Testis (tissue), 3 donors: ENCODE measurements around the gene BHLHE40. TPM values are rescaled to one million over a fixed set of nuclear protein-coding genes. Genes with fewer than 3 reads are reported as not detected.

Experiments
- DNase-seq: peaks from one replicate; pipeline ENCODE4 v3.0.0-alpha.2; 2019
- H3K27ac ChIP-seq, 2 donors: fragments of 200-600 bp; sonication (generic); one replicate each; pipeline ENCODE4 v1.5.1; 2019
- H3K27me3 ChIP-seq: fragments of 200-600 bp; sonication (generic); one replicate; pipeline ENCODE4 v1.5.1; 2019
- H3K36me3 ChIP-seq: fragments of 200-600 bp; sonication (generic); one replicate; pipeline ENCODE4 v1.5.1; 2017; ENCODE audit warnings: low read depth; ENCODE audit errors: missing control alignments
- H3K4me1 ChIP-seq: fragments of 200-600 bp; sonication (generic); one replicate; pipeline ENCODE4 v1.5.1; 2019
- H3K4me3 ChIP-seq, 2 donors: fragments of 200-600 bp; sonication (generic); one replicate each; pipeline ENCODE4 v1.5.1; 2017 to 2019
- H3K9me3 ChIP-seq: fragments of 200-600 bp; sonication (generic); one replicate; pipeline ENCODE4 v1.5.1; 2017
- POLR2A ChIP-seq: fragments of 450-650 bp; IDR thresholded peaks from one replicate; pipeline ENCODE4 v1.6.1; 2017; ENCODE audit warnings: antibody characterized with exemption, mild to moderate bottlenecking, moderate library complexity
- whole genome bisulfite sequencing, 2 donors: methylation state at CpG; one replicate each; pipeline ENCODE4 v1.1.5; 2018; 5-methylcytosine and 5-hydroxymethylcytosine counted together
- intact Hi-C: fragments of 100-400 bp; cut with DNase I; formaldehyde crosslinking; loops from one replicate; pipeline ENCODE4 v1.15.1; 2023; ENCODE audit warnings: low total_unique reads
- polyA plus RNA-seq: library from polyadenylated mRNA; stranded (reverse); fragments of 350-450 nt; fragmentation: Illumina TruSeq; extraction: RNeasy Lipid Tissue Mini Kit (QIAGEN cat#74804); gene quantifications from one replicate; pipeline ENCODE4 v1.2.3, GENCODE V29; 2014; ENCODE audit warnings: low read depth, low replicate concordance; ENCODE audit not compliant: insufficient read depth
- total RNA-seq, 2 donors: library from RNA; depleted of rRNA; stranded (reverse); fragments of >200 nt; gene quantifications; one replicate each; pipeline ENCODE4 v1.2.3, GENCODE V29; 2016
- TF ChIP-seq, protein P1 (sequence below), 3 experiments: fragments of 450-650 bp in 2 of 3; fragments of 200-600 bp in 1 of 3; sonication (generic) in 1 of 3; IDR thresholded peaks; one replicate each; pipeline ENCODE4 v1.5.1; 2016 to 2019; ENCODE audit warnings: antibody characterized with exemption in 3 of 3, mild to moderate bottlenecking in 2 of 3, moderate library complexity in 1 of 3

BHLHE40 gene
- total and polyA plus RNA-seq, 3 donors from 2014 or later = 26.2 to 40.6 (median 28.7) TPM

DNA sequence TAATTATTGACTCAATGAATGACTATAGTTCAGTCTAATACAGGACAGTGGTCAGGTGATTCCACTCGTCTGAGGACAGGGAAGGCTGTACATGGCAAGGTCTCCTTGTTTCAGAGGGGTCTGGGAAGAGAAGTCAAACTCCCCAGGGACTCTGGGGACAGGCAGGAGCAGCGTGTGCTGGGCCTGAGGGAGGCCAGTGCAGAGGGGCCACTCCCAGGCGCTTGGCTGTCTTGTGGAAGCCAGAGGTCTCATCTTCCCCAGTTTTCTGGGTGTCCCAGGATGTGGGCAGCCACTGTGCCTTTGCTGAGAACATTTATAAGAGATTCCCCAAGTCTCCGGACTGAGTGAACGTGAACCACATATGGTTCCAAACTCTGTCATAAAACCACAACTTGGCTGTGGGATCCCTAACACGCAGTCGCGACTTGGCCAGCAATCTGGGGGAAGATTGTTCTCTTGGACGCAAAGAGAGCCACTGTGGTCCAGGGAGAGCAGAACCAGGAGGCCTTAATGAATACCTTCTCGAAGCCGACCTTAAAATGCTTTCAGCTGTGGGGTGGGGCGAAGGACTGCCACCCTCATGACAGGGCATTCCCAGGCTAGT lies 30.4 kb downstream of the BHLHE40 start:
- Histone ChIP-seq H3K27ac (no peak overlapping the region), H3K4me3 (no peak overlapping the region), H3K4me1 (peaks cover 2% of the 10 kb centered on the region), H3K27me3 (no peaks in the 10 kb centered on the region), H3K9me3 (no peaks in the 10 kb centered on the region), H3K36me3 (no peaks in the 10 kb centered on the region)
- intact Hi-C loops = no loop called here
- DNase-seq = no peak
- TF ChIP-seq, protein P1, sequence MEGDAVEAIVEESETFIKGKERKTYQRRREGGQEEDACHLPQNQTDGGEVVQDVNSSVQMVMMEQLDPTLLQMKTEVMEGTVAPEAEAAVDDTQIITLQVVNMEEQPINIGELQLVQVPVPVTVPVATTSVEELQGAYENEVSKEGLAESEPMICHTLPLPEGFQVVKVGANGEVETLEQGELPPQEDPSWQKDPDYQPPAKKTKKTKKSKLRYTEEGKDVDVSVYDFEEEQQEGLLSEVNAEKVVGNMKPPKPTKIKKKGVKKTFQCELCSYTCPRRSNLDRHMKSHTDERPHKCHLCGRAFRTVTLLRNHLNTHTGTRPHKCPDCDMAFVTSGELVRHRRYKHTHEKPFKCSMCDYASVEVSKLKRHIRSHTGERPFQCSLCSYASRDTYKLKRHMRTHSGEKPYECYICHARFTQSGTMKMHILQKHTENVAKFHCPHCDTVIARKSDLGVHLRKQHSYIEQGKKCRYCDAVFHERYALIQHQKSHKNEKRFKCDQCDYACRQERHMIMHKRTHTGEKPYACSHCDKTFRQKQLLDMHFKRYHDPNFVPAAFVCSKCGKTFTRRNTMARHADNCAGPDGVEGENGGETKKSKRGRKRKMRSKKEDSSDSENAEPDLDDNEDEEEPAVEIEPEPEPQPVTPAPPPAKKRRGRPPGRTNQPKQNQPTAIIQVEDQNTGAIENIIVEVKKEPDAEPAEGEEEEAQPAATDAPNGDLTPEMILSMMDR (IDR thresholded peaks at IDR 0.05) = no peak
- no peak for TF ChIP-seq POLR2A
- WGBS, 2 donors = 64 to 73% methylated on average over 12 of the region's 12 CpGs

DNA sequence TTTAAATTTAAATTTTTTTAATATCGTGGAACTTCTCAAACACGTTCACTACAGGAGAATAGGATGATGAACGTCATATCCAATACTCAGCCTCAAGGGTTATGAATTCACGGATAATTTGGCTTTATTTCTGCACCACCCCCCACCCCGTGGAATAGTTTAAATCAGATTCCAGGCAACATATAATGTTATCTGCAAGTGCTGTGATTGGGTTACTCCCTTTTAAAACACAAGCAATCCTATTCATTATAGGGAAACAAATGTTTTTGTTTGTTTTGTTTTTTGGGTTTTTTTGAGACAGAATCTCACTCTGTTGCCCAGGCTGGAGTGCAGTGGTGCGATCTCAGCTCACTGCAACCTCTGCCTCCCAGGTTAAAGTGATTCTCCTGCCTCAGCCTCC lies 30.9 kb downstream of the BHLHE40 start:
- WGBS, 2 donors = 86% methylated on average over 6 of the region's 6 CpGs
- Histone ChIP-seq H3K9me3 (no peaks in the 10 kb centered on the region), H3K4me3 (no peak overlapping the region), H3K4me1 (peaks cover 2% of the 10 kb centered on the region), H3K27ac (no peak overlapping the region), H3K27me3 (no peaks in the 10 kb centered on the region), H3K36me3 (no peaks in the 10 kb centered on the region)
- intact Hi-C loops = no loop called here
- DNase-seq = no peak
- TF ChIP-seq, protein P1 (IDR thresholded peaks at IDR 0.05) = no peak
- no peak for TF ChIP-seq POLR2A

DNA sequence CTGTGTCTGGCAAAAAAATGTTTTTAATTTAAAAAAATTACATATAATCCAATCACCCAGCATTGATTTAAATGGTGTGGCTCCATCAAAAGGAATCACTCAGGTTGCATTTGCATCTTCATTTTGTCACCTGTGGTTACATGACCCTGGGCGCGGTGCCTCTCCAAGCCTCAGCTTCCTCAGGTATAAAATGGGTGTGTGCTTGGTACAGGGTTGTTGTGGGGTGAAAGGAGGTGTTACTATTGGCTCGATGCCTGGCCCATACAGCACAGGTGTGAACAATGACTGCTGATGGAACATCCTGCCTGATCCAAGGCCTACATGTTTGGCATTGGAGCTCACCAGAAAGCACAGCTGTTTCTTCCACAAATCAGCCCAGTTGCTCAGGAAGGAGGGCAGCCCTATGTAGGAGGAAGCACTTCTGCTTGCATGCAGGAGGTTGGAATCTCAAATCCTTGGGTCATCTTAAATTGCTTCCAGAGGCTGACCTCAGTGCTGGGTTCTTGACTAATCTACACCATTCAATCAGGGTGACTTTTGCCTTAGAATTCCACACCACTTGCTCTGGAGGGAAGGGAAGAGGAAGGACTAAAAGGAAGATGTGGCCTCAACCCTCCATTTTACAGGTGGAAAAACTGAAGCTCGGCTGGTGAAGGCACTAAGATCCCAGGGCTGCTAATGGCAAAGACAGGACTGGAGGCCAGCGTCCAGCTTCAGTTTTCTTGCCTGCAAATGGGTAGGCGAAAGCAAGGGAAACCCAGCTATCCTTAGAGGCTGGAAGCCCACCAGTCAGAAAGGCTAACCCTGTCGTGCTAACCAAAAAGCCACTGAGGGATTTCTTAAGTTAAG lies 31.7 kb downstream of the BHLHE40 start:
- Histone ChIP-seq H3K9me3 (no peaks in the 10 kb centered on the region), H3K27ac (no peak overlapping the region), H3K27me3 (no peaks in the 10 kb centered on the region), H3K4me1 (peaks cover 2% of the 10 kb centered on the region), H3K4me3 (no peak overlapping the region), H3K36me3 (no peaks in the 10 kb centered on the region)
- DNase-seq = no peak
- WGBS, 2 donors = 91 to 93% methylated on average over 7 of the region's 7 CpGs
- TF ChIP-seq, protein P1 (IDR thresholded peaks at IDR 0.05) = no peak
- no peak for TF ChIP-seq POLR2A
- intact Hi-C loops = no loop called here

DNA sequence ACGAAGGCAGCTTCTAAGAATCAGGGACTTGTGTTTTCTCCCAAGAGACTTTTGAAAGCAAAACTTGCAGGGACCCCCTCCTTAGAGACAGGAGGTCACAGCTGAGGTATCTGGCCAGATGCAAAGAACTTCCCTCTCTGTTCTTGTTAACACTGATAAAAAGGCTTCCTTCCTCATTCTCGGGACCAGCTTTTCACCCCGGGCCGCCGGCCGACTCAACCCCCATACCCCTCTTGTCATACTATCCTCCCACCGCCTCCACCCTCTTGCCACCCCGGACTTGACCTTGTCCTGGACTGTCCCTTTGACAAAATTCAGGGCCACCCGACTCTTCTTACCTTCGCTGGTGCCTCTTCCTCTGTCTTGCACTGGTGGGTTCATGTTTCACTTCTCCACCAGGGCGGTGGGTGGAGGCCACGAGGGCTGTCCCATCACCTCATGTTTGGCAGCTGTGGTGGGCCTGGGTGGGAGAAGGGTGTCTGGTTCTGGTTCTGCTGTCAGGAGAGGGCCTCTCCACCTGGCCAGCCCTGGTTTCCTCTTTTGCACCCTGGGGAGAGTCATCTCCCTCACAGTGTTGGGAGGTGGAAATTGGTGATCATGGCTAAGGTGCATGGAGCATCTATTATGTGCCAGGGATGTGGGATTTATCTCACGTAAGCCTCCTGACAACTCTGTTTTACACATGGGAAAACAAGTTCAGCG lies 32.5 kb downstream of the BHLHE40 start:
- Histone ChIP-seq H3K27ac (no peak overlapping the region), H3K36me3 (no peaks in the 10 kb centered on the region), H3K4me1 (peaks cover 2% of the 10 kb centered on the region), H3K4me3 (no peak overlapping the region), H3K9me3 (no peaks in the 10 kb centered on the region), H3K27me3 (no peaks in the 10 kb centered on the region)
- intact Hi-C loops = no loop called here
- 65 to 73% methylated on average over 13 to 14 of the region's 14 CpGs for WGBS, 2 donors
- no peak for TF ChIP-seq POLR2A
- TF ChIP-seq, protein P1 (IDR thresholded peaks at IDR 0.05) = no peak
- DNase-seq = no peak
